HepG2 (cell line): ENCODE measurements around the gene ADAMTS4.
"Not testable (repeated sequence)": the region's sequence is repeated elsewhere in the genome, so short reads cannot be mapped to it uniquely, and the experiment has no call there.

Experiments used
- CTCF ChIP-seq: sonication (generic); formaldehyde crosslinking; IDR thresholded peaks from 2 replicates; pipeline ENCODE4 v1.5.0; 2020; ENCODE audit warnings: mild to moderate bottlenecking, missing genetic modification reagents, moderate library complexity
- JUN ChIP-seq: sonication (generic); formaldehyde crosslinking; IDR thresholded peaks from 2 replicates; pipeline ENCODE4 v1.4.0; 2020; ENCODE audit warnings: mild to moderate bottlenecking, missing genetic modification reagents
- KDM2A ChIP-seq: sonication (generic); formaldehyde crosslinking; IDR thresholded peaks from 2 replicates; pipeline ENCODE4 v1.4.0; 2020; ENCODE audit warnings: low read depth, missing genetic modification reagents, borderline replicate concordance
- NR2C2 ChIP-seq: sonication (generic); formaldehyde crosslinking; IDR thresholded peaks from 2 replicates; pipeline ENCODE4 v1.4.0; 2020; ENCODE audit warnings: missing genetic modification reagents, mild to moderate bottlenecking, moderate library complexity, borderline replicate concordance
- POLR2AphosphoS2 ChIP-seq: IDR thresholded peaks from 2 replicates; pipeline ENCODE4 v1.6.1; 2011; ENCODE audit warnings: low read depth, low read length, improper control_type of control experiment
- PRDM10 ChIP-seq: sonication (generic); formaldehyde crosslinking; IDR thresholded peaks from 2 replicates; pipeline ENCODE4 v1.4.0; 2020; ENCODE audit warnings: low read depth, missing genetic modification reagents
- RBM39 ChIP-seq: fragments of 200-400 bp; formaldehyde crosslinking; IDR thresholded peaks from one replicate; pipeline ENCODE4 v1.6.1; 2018; ENCODE audit warnings: antibody characterized with exemption, mild to moderate bottlenecking, low read depth, low read length; ENCODE audit not compliant: poor library complexity, severe bottlenecking
- TARDBP ChIP-seq: sonication (generic); formaldehyde crosslinking; IDR thresholded peaks from 2 replicates; pipeline ENCODE4 v1.8.0; 2022; ENCODE audit warnings: mild to moderate bottlenecking, missing genetic modification reagents
- TOE1 ChIP-seq: sonication (generic); formaldehyde crosslinking; IDR thresholded peaks from 2 replicates; pipeline ENCODE4 v1.4.0; 2020; ENCODE audit warnings: mild to moderate bottlenecking, missing genetic modification reagents
- YY1 ChIP-seq: IDR thresholded peaks from 2 replicates; pipeline ENCODE4 v1.6.1; 2011; ENCODE audit warnings: low read length, low read depth, moderate library complexity, mild to moderate bottlenecking; ENCODE audit not compliant: insufficient read depth, insufficient replicate concordance
- ZNF263 ChIP-seq: sonication (generic); formaldehyde crosslinking; IDR thresholded peaks from 2 replicates; pipeline ENCODE4 v1.4.0; 2020; ENCODE audit warnings: missing genetic modification reagents
- ZNF740 ChIP-seq: sonication (generic); formaldehyde crosslinking; IDR thresholded peaks from 2 replicates; pipeline ENCODE4 v1.4.0; 2020; ENCODE audit warnings: missing genetic modification reagents

GRCh38 chr1:161224695-161225087 is 25.8 kb upstream of the ADAMTS4 start:
- not testable (repeated sequence) for TF ChIP-seq ZNF263 (CRISPR knock-in tag); CTCF (CRISPR knock-in tag); JUN; NR2C2; PRDM10 (CRISPR knock-in tag); YY1; ZNF740 (CRISPR knock-in tag); TARDBP (CRISPR knock-in tag); TOE1 (CRISPR knock-in tag); KDM2A; RBM39; POLR2AphosphoS2
